HG03439 (cell line): Measurements from ENCODE around the gene PHLDA1.
A peak's percentile ranks its signal among the peaks of the same experiment; 100 is the strongest.

Experiments
- ATAC-seq: cut with Tn5 transposase; IDR thresholded peaks from one replicate; pipeline ENCODE4 v1.9.1; 2021; ENCODE audit warnings: mild to moderate bottlenecking, moderate library complexity; ENCODE audit not compliant: unreplicated experiment

Gene PHLDA1

GRCh38 chr12:76031414-76032042 is at the start of gene PHLDA1:
PHLDA1 (minus strand) TSS chr12:76031776.
- ATAC-seq, result peak; percentile 89

- ATAC-seq, result no peak
Measured at GRCh38 chr12:76080729-76081415, 49.3 kb upstream of the PHLDA1 start.

GRCh38 chr12:76080017-76080728 is 48.6 kb upstream of the PHLDA1 start:
- ATAC-seq, result no peak

- no peak for ATAC-seq
Measured at GRCh38 chr12:76078748-76079147, 47.2 kb upstream of the PHLDA1 start.

- no peak for ATAC-seq
Measured at GRCh38 chr12:76075448-76075847, 43.9 kb upstream of the PHLDA1 start.

- no peak for ATAC-seq
Measured at GRCh38 chr12:76074701-76075336, 43.2 kb upstream of the PHLDA1 start.

GRCh38 chr12:76073561-76073960 is 42.0 kb upstream of the PHLDA1 start:
- ATAC-seq, result no peak

- no peak for ATAC-seq
Measured at GRCh38 chr12:76072568-76072967, 41.0 kb upstream of the PHLDA1 start.

- no peak for ATAC-seq
Measured at GRCh38 chr12:76069339-76069738, 37.8 kb upstream of the PHLDA1 start.

GRCh38 chr12:76065917-76066316 is 34.3 kb upstream of the PHLDA1 start:
- ATAC-seq, result no peak

GRCh38 chr12:76064904-76065303 is 33.3 kb upstream of the PHLDA1 start:
- no peak for ATAC-seq

- ATAC-seq, result no peak
Measured at GRCh38 chr12:76060111-76060510, 28.5 kb upstream of the PHLDA1 start.

GRCh38 chr12:76057326-76057725 is 25.8 kb upstream of the PHLDA1 start:
- no peak for ATAC-seq

- no peak for ATAC-seq
Measured at GRCh38 chr12:76055393-76055792, 23.8 kb upstream of the PHLDA1 start.

- no peak for ATAC-seq
Measured at GRCh38 chr12:76049575-76050251, 18.1 kb upstream of the PHLDA1 start.

- no peak for ATAC-seq
Measured at GRCh38 chr12:76047742-76048141, 16.2 kb upstream of the PHLDA1 start.

- no peak for ATAC-seq
Measured at GRCh38 chr12:76047060-76047459, 15.5 kb upstream of the PHLDA1 start.

- no peak for ATAC-seq
Measured at GRCh38 chr12:76043377-76043776, 11.8 kb upstream of the PHLDA1 start.

GRCh38 chr12:76042147-76042546 is 10.6 kb upstream of the PHLDA1 start:
- ATAC-seq, result no peak

- ATAC-seq, result no peak
Measured at GRCh38 chr12:76041406-76041805, 9.8 kb upstream of the PHLDA1 start.

- ATAC-seq, result no peak
Measured at GRCh38 chr12:76040461-76040860, 8.9 kb upstream of the PHLDA1 start.
